Measurements from ENCODE around the gene NDRG4.

The NDRG4 gene

GRCh38 chr16:58474296-58474695, 25.6 kb upstream of the NDRG4 start:
- no peak for DNase-seq (ENCODE audit: insufficient read length, low spot score)
- no peak for FAIRE-seq
- no peak for TF ChIP-seq POLR2AphosphoS5 (IDR thresholded peaks at IDR 0.05; ENCODE audit: low read depth, low read length)
- TF ChIP-seq POU2F2 (IDR thresholded peaks at IDR 0.05; ENCODE audit: low read depth, low read length): no peak
- TF ChIP-seq PAX5 (IDR thresholded peaks at IDR 0.05; ENCODE audit: insufficient read depth, low read length, severe bottlenecking): no peak
- no peak for TF ChIP-seq SPI1 (IDR thresholded peaks at IDR 0.05; ENCODE audit: low read depth, low read length)
- no peak for TF ChIP-seq TAF1 (IDR thresholded peaks at IDR 0.05; ENCODE audit: low read depth, low read length)
- no peak for TF ChIP-seq POLR2A (IDR thresholded peaks at IDR 0.05; ENCODE audit: low read depth, low read length)

DNA sequence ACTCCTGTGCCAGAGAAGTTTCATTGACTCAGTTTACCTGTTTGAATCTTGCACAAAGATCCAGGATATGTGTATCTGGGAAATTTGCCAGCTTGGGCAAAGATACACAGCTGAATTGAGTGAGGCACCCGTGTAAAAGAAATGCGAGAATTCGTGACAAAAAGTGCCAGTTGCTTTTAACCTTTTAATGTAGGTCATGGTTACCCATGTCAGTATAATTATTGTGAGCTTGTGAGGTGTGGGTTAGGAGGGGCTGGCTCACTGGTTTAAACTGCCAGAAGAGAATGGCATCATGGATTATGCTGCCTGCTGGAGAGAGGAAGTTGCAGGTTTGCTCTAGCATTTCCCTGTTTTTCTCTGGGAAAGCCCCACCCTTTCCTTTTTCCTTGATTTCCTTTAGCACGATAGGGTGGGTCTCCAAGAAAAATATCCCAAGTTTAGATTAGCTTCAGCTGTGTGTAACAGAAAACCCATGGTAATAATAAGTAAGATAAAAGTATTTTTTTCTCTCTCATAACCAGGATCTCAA, 24.8 kb upstream of the NDRG4 start:
- no peak for DNase-seq (ENCODE audit: insufficient read length, low spot score)
- TF ChIP-seq TAF1 (IDR thresholded peaks at IDR 0.05; ENCODE audit: low read depth, low read length): no peak
- no peak for TF ChIP-seq PAX5 (IDR thresholded peaks at IDR 0.05; ENCODE audit: insufficient read depth, low read length, severe bottlenecking)
- no peak for TF ChIP-seq POLR2A (IDR thresholded peaks at IDR 0.05; ENCODE audit: low read depth, low read length)
- no peak for TF ChIP-seq POU2F2 (IDR thresholded peaks at IDR 0.05; ENCODE audit: low read depth, low read length)
- TF ChIP-seq SPI1 (IDR thresholded peaks at IDR 0.05; ENCODE audit: low read depth, low read length): no peak
- no peak for TF ChIP-seq POLR2AphosphoS5 (IDR thresholded peaks at IDR 0.05; ENCODE audit: low read depth, low read length)
- FAIRE-seq: no peak

- FAIRE-seq: no peak
- no peak for DNase-seq (ENCODE audit: insufficient read length, low spot score)
- TF ChIP-seq SPI1 (IDR thresholded peaks at IDR 0.05; ENCODE audit: low read depth, low read length): no peak
- TF ChIP-seq POU2F2 (IDR thresholded peaks at IDR 0.05; ENCODE audit: low read depth, low read length): no peak
These were observed 23.2 kb upstream of the NDRG4 start for GRCh38 chr16:58476791-58477190.

DNA sequence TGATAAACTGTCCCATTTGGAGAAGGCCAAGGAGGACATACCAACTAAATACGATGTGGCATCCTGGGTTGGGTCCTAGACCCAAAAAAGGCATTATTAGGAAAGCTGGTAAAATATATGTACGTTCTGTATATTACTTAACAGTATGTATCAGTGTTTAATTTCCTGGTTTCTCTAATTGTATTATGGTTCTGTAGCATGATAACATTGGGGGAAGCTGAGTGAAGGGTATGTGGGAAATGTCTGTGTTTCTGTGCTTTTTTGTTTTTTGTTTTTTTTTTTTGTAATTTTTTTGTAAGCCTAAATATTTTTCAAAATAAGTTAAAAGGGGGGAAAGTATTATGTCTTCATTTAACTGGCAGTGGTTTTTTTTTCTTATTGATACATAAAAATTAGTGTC, 21.5 kb upstream of the NDRG4 start:
- TF ChIP-seq POU2F2 (IDR thresholded peaks at IDR 0.05; ENCODE audit: low read depth, low read length) (no peak), POLR2A (IDR thresholded peaks at IDR 0.05; ENCODE audit: low read depth, low read length) (no peak), PAX5 (IDR thresholded peaks at IDR 0.05; ENCODE audit: insufficient read depth, low read length, severe bottlenecking) (no peak), SPI1 (IDR thresholded peaks at IDR 0.05; ENCODE audit: low read depth, low read length) (no peak), POLR2AphosphoS5 (IDR thresholded peaks at IDR 0.05; ENCODE audit: low read depth, low read length) (no peak), TAF1 (IDR thresholded peaks at IDR 0.05; ENCODE audit: low read depth, low read length) (no peak)
- DNase-seq (ENCODE audit: insufficient read length, low spot score): no peak
- no peak for FAIRE-seq

- TF ChIP-seq POLR2A (IDR thresholded peaks at IDR 0.05; ENCODE audit: low read depth, low read length): no peak
- no peak for TF ChIP-seq TAF1 (IDR thresholded peaks at IDR 0.05; ENCODE audit: low read depth, low read length)
- TF ChIP-seq SPI1 (IDR thresholded peaks at IDR 0.05; ENCODE audit: low read depth, low read length): no peak
- TF ChIP-seq PAX5 (IDR thresholded peaks at IDR 0.05; ENCODE audit: insufficient read depth, low read length, severe bottlenecking): no peak
- no peak for TF ChIP-seq POU2F2 (IDR thresholded peaks at IDR 0.05; ENCODE audit: low read depth, low read length)
- TF ChIP-seq POLR2AphosphoS5 (IDR thresholded peaks at IDR 0.05; ENCODE audit: low read depth, low read length): no peak
- DNase-seq (ENCODE audit: insufficient read length, low spot score): no peak
- no peak for FAIRE-seq
These were observed 18.6 kb upstream of the NDRG4 start for GRCh38 chr16:58481226-58481869.

DNA sequence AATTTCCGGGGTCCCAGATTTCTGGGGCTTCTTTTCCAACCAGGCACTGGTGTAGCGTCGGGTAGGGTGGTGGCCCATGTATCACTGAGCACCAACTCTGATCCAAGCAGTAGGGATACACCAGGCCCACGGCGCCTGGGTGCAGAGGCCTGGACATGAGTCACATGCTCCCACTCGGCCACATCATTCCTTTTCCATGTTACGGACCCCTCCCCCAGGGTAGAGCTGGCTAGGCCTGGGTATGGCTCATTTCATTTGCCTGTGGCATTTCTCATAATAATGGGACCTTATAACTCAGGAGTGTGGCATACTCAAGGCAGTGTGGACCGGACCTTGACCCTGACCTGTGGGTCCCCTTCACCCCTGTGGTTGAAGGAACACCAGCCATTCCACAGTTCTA, 18.0 kb upstream of the NDRG4 start:
- FAIRE-seq (peak; percentile 20), DNase-seq (ENCODE audit: insufficient read length, low spot score) (no peak)
- TF ChIP-seq POLR2AphosphoS5 (IDR thresholded peaks at IDR 0.05; ENCODE audit: low read depth, low read length) (no peak), SPI1 (IDR thresholded peaks at IDR 0.05; ENCODE audit: low read depth, low read length) (no peak), PAX5 (IDR thresholded peaks at IDR 0.05; ENCODE audit: insufficient read depth, low read length, severe bottlenecking) (no peak), TAF1 (IDR thresholded peaks at IDR 0.05; ENCODE audit: low read depth, low read length) (no peak), POU2F2 (IDR thresholded peaks at IDR 0.05; ENCODE audit: low read depth, low read length) (no peak), POLR2A (IDR thresholded peaks at IDR 0.05; ENCODE audit: low read depth, low read length) (no peak)

- FAIRE-seq (no peak), DNase-seq (ENCODE audit: insufficient read length, low spot score) (no peak)
- TF ChIP-seq PAX5 (IDR thresholded peaks at IDR 0.05; ENCODE audit: insufficient read depth, low read length, severe bottlenecking) (no peak), TAF1 (IDR thresholded peaks at IDR 0.05; ENCODE audit: low read depth, low read length) (no peak), SPI1 (IDR thresholded peaks at IDR 0.05; ENCODE audit: low read depth, low read length) (no peak)
These were observed 14.6 kb upstream of the NDRG4 start for GRCh38 chr16:58485184-58485887.

GRCh38 chr16:58487566-58488351, 12.2 kb upstream of the NDRG4 start:
- peak; percentile 89 for DNase-seq (ENCODE audit: insufficient read length, low spot score)
- peak; percentile 93 for FAIRE-seq
- TF ChIP-seq POLR2AphosphoS5 (IDR thresholded peaks at IDR 0.05; ENCODE audit: low read depth, low read length): no peak
- TF ChIP-seq SPI1 (IDR thresholded peaks at IDR 0.05; ENCODE audit: low read depth, low read length): no peak
- no peak for TF ChIP-seq PAX5 (IDR thresholded peaks at IDR 0.05; ENCODE audit: insufficient read depth, low read length, severe bottlenecking)
- no peak for TF ChIP-seq POLR2A (IDR thresholded peaks at IDR 0.05; ENCODE audit: low read depth, low read length)
- no peak for TF ChIP-seq POU2F2 (IDR thresholded peaks at IDR 0.05; ENCODE audit: low read depth, low read length)
- no peak for TF ChIP-seq TAF1 (IDR thresholded peaks at IDR 0.05; ENCODE audit: low read depth, low read length)

- TF ChIP-seq SPI1 (IDR thresholded peaks at IDR 0.05; ENCODE audit: low read depth, low read length): no peak
- TF ChIP-seq POLR2AphosphoS5 (IDR thresholded peaks at IDR 0.05; ENCODE audit: low read depth, low read length): no peak
- no peak for TF ChIP-seq TAF1 (IDR thresholded peaks at IDR 0.05; ENCODE audit: low read depth, low read length)
- FAIRE-seq (no peak), DNase-seq (ENCODE audit: insufficient read length, low spot score) (no peak)
These were observed 11.4 kb upstream of the NDRG4 start for GRCh38 chr16:58488531-58488930.
